Neural cell (in vitro differentiated cells): ENCODE data around the gene CABP2.

Experiments
- CTCF ChIP-seq: fragments of 450-650 bp; IDR thresholded peaks from 2 replicates; pipeline ENCODE4 v1.5.1; 2014; ENCODE audit warnings: antibody characterized with exemption, mild to moderate bottlenecking, moderate library complexity; ENCODE audit not compliant: poor library complexity, severe bottlenecking
- EZH2 ChIP-seq: fragments of 200-600, 300-800 bp; shearing (Covaris generic), sonication (generic); IDR thresholded peaks from 2 replicates; pipeline ENCODE4 v1.6.1; 2014; ENCODE audit warnings: antibody characterized with exemption, low read length, borderline replicate concordance, mild to moderate bottlenecking; ENCODE audit not compliant: insufficient read depth, poor library complexity, severe bottlenecking
- POLR2AphosphoS5 ChIP-seq: IDR thresholded peaks from 2 replicates; pipeline ENCODE4 v1.6.1; 2012
- SMC3 ChIP-seq: fragments of 450-650 bp; conservative IDR thresholded peaks from 2 replicates; pipeline ENCODE4 v1.6.1; 2014; ENCODE audit warnings: antibody characterized with exemption, mild to moderate bottlenecking, moderate library complexity; ENCODE audit not compliant: poor library complexity

- no peak for TF ChIP-seq EZH2
- no peak for TF ChIP-seq CTCF
- TF ChIP-seq POLR2AphosphoS5 = no peak
- TF ChIP-seq SMC3 = no peak
These were observed 5.3 kb downstream of the CABP2 start for GRCh38 chr11:67517784-67518552.
